D341Med (cell line): ENCODE measurements around the gene CAPS.
"Not testable (repeated sequence)": the region's sequence is repeated elsewhere in the genome, so short reads cannot be mapped to it uniquely, and the experiment has no call there.

ENCODE experiments used
- DNase-seq: peaks from one replicate; pipeline ENCODE4 v3.0.0; 2012; ENCODE audit warnings: low spot score

CAPS gene

GRCh38 chr19:5913739-5914357, at the start of gene CAPS:
TSS of gene CAPS (plus strand) at chr19:5914254. CDS start at chr19:5914407, 153 bp downstream.
- DNase-seq, result no peak

- DNase-seq, result no peak
Measured at GRCh38 chr19:5864725-5865486, 49.1 kb upstream of the CAPS start.

- no peak for DNase-seq
Measured at GRCh38 chr19:5865772-5866171, 48.3 kb upstream of the CAPS start.

- peak; percentile 19 for DNase-seq
Measured at GRCh38 chr19:5867201-5868136, 46.6 kb upstream of the CAPS start.

GRCh38 chr19:5870986-5871394, 43.1 kb upstream of the CAPS start:
- no peak for DNase-seq

- no peak for DNase-seq
Measured at GRCh38 chr19:5873617-5874199, 40.3 kb upstream of the CAPS start.

- not testable (repeated sequence) for DNase-seq
Measured at GRCh38 chr19:5874496-5874895, 39.6 kb upstream of the CAPS start.

- DNase-seq, result no peak
Measured at GRCh38 chr19:5877427-5877826, 36.6 kb upstream of the CAPS start.

GRCh38 chr19:5877882-5878281, 36.2 kb upstream of the CAPS start:
- DNase-seq, result no peak

- DNase-seq, result no peak
Measured at GRCh38 chr19:5880196-5880595, 33.9 kb upstream of the CAPS start.

- no peak for DNase-seq
Measured at GRCh38 chr19:5880604-5881078, 33.4 kb upstream of the CAPS start.

- no peak for DNase-seq
Measured at GRCh38 chr19:5881543-5882299, 32.3 kb upstream of the CAPS start.

- DNase-seq, result no peak
Measured at GRCh38 chr19:5882421-5882968, 31.6 kb upstream of the CAPS start.

GRCh38 chr19:5883157-5883873, 30.7 kb upstream of the CAPS start:
- not testable (repeated sequence) for DNase-seq

- DNase-seq, result not testable (repeated sequence)
Measured at GRCh38 chr19:5884065-5884811, 29.8 kb upstream of the CAPS start.

GRCh38 chr19:5889288-5889971, 24.6 kb upstream of the CAPS start:
- no peak for DNase-seq

- no peak for DNase-seq
Measured at GRCh38 chr19:5890099-5890498, 24.0 kb upstream of the CAPS start.

GRCh38 chr19:5891572-5891937, 22.5 kb upstream of the CAPS start:
- DNase-seq, result no peak
